HepG2 (cell line): ENCODE data around the gene MYOCOS. TPM values are rescaled to one million over a fixed set of nuclear protein-coding genes. Genes with fewer than 3 reads are reported as not detected.

Experiments used
- ATAC-seq: fragments of 200-7000 bp; cut with Tn5 transposase; 3 replicates; pipeline ENCODE4 v1.9.1; 2020; ENCODE audit warnings: mild to moderate bottlenecking, moderate library complexity
- BruUV-seq: library from RNA; stranded (reverse); fragments of 400-500 nt; replicated peaks from 2 replicates; lab custom pipeline; 2021; lab: Mats Ljungman, UMichigan
- CTCF ChIA-PET: fragments of 300-600 bp; formaldehyde crosslinking; extraction: SDS; loops from one replicate; lab custom pipeline; 2021; ENCODE audit warnings: low total read pairs, inconsistent platforms, low intra/inter-chr PET ratio; lab: Yijun Ruan, JAX
- POLR2A ChIA-PET: fragments of 350-600 bp; sonication (Branson Sonifier 250); formaldehyde crosslinking; loops from one replicate; lab custom pipeline; 2020; ENCODE audit warnings: antibody characterized with exemption, inconsistent platforms; lab: Yijun Ruan, JAX
- DNase-seq: peaks from one replicate; pipeline ENCODE4 v3.0.0-alpha.2; 2015; ENCODE audit warnings: low spot score
- FAIRE-seq: peaks from 3 replicates; lab custom pipeline; 2011; peaks lifted over from hg19 to GRCh38; lab: Jason Lieb, UNC
- H2AFZ ChIP-seq: one replicate; pipeline ENCODE4 v1.6.1; 2011; ENCODE audit warnings: low read length, inconsistent platforms
- H3K27ac ChIP-seq: fragments of 300-600 bp; 3 replicates; pipeline ENCODE4 v1.8.0; 2011; ENCODE audit warnings: mixed run types, mild to moderate bottlenecking, mixed read lengths, low read length, inconsistent platforms; ENCODE audit not compliant: insufficient read depth; ENCODE audit errors: extremely low read length
- H3K27me3 ChIP-seq, 2 experiments: fragments of 200-600 bp in 1 of 2; 2 replicates in 1 of 2; 3 replicates in 1 of 2; pipeline versions ENCODE4 v1.6.0 to v1.8.0; 2011; ENCODE audit warnings: low read length in 2 of 2, mild to moderate bottlenecking in 2 of 2, moderate library complexity in 2 of 2, inconsistent platforms in 1 of 2; ENCODE audit not compliant: insufficient read depth in 2 of 2, control insufficient read depth in 1 of 2
- H3K36me3 ChIP-seq, 2 experiments: fragments of 200-600 bp in 1 of 2; replicated peaks in 1 of 2; 2 replicates in 1 of 2; 3 replicates in 1 of 2; pipeline versions ENCODE4 v1.5.1 to v1.8.0; 2011; ENCODE audit warnings: low read length in 2 of 2, inconsistent platforms in 1 of 2; ENCODE audit not compliant: insufficient read depth in 2 of 2, control insufficient read depth in 1 of 2
- H3K4me1 ChIP-seq: 2 replicates; pipeline ENCODE4 v1.5.1; 2012; ENCODE audit warnings: low read length, inconsistent platforms; ENCODE audit not compliant: insufficient read depth
- H3K4me2 ChIP-seq: 2 replicates; pipeline ENCODE4 v1.6.0; 2011; ENCODE audit warnings: low read depth, low read length, inconsistent platforms
- H3K4me3 ChIP-seq, 3 experiments: fragments of 200-600 bp in 1 of 3; sonication (generic), shearing (Covaris generic) in 1 of 3; replicated peaks in 1 of 3; 2 replicates each; pipeline ENCODE4 v1.5.1; 2011 to 2016; ENCODE audit warnings: low read length in 3 of 3, inconsistent platforms in 2 of 3, low read depth in 2 of 3, mild to moderate bottlenecking in 2 of 3, control low read depth in 1 of 3, mixed read lengths in 1 of 3; ENCODE audit not compliant: insufficient read depth in 1 of 3
- H3K79me2 ChIP-seq: one replicate; pipeline ENCODE4 v1.6.1; 2011; ENCODE audit warnings: low read length, inconsistent platforms; ENCODE audit not compliant: insufficient read depth
- H3K9ac ChIP-seq: 2 replicates; pipeline ENCODE4 v1.6.0; 2011; ENCODE audit warnings: mild to moderate bottlenecking, low read depth, low read length, inconsistent platforms; ENCODE audit not compliant: insufficient read depth
- H3K9me3 ChIP-seq: 2 replicates; pipeline ENCODE4 v1.5.1; 2012; ENCODE audit warnings: mild to moderate bottlenecking, low read length
- H4K20me1 ChIP-seq: 2 replicates; pipeline ENCODE4 v1.6.0; 2011; ENCODE audit warnings: inconsistent platforms, mild to moderate bottlenecking, low read length, moderate library complexity; ENCODE audit not compliant: insufficient read depth
- ARNTL ChIP-seq: sonication (generic); formaldehyde crosslinking; IDR thresholded peaks from 2 replicates; pipeline ENCODE4 v1.4.0; 2020; ENCODE audit warnings: mild to moderate bottlenecking, missing genetic modification reagents
- CHD4 ChIP-seq: fragments of 200-600 bp; sonication (generic); IDR thresholded peaks from 2 replicates; pipeline ENCODE4 v1.7.0; 2017; ENCODE audit warnings: mild to moderate bottlenecking, low read length, borderline replicate concordance
- HMGA1 ChIP-seq: sonication (generic); formaldehyde crosslinking; conservative IDR thresholded peaks from 2 replicates; pipeline ENCODE4 v1.4.0; 2020; ENCODE audit warnings: missing genetic modification reagents
- KDM5A ChIP-seq: fragments of 200-600 bp; sonication (generic); IDR thresholded peaks from 2 replicates; pipeline ENCODE4 v1.7.0; 2018; ENCODE audit warnings: antibody characterized with exemption, mild to moderate bottlenecking, low read length, borderline replicate concordance
- SMAD9 ChIP-seq: sonication (generic); formaldehyde crosslinking; IDR thresholded peaks from 2 replicates; pipeline ENCODE4 v1.5.1; 2020; ENCODE audit warnings: mild to moderate bottlenecking, missing genetic modification reagents
- SP2 ChIP-seq: sonication (generic); formaldehyde crosslinking; IDR thresholded peaks from 2 replicates; pipeline ENCODE4 v1.5.1; 2020; ENCODE audit warnings: mild to moderate bottlenecking, missing genetic modification reagents
- TEAD2 ChIP-seq: sonication (generic); formaldehyde crosslinking; IDR thresholded peaks from 2 replicates; pipeline ENCODE4 v1.9.0; 2021; ENCODE audit warnings: missing genetic modification reagents
- ZGPAT ChIP-seq: IDR thresholded peaks from 2 replicates; pipeline ENCODE4 v1.6.1; 2016; ENCODE audit warnings: mild to moderate bottlenecking
- ZNF441 ChIP-seq: sonication (generic); formaldehyde crosslinking; IDR thresholded peaks from 2 replicates; pipeline ENCODE4 v1.7.0; 2021; ENCODE audit warnings: missing genetic modification reagents, borderline replicate concordance
- ZNF468 ChIP-seq: sonication (generic); formaldehyde crosslinking; IDR thresholded peaks from 2 replicates; pipeline ENCODE4 v1.8.0; 2022; ENCODE audit warnings: mild to moderate bottlenecking, moderate library complexity, missing genetic modification reagents
- ZNF569 ChIP-seq: sonication (generic); formaldehyde crosslinking; IDR thresholded peaks from 2 replicates; pipeline ENCODE4 v1.5.0; 2020; ENCODE audit warnings: mild to moderate bottlenecking, missing genetic modification reagents, moderate library complexity, borderline replicate concordance
- whole genome bisulfite sequencing: methylation state at CpG from one replicate; pipeline ENCODE4 v1.1.6; 2017; ENCODE audit warnings: low lambda C conversion rate; 5-methylcytosine and 5-hydroxymethylcytosine counted together
- in situ Hi-C: cut with HindIII; loops from 2 replicates; pipeline ENCODE4 v1.10.0; 2017; ENCODE audit warnings: low pct_unique_long_range_greater_than_20kb; ENCODE audit not compliant: extremely low pct_ligation_motif_present
- intact Hi-C: fragments of 100-400 bp; cut with micrococcal nuclease; formaldehyde crosslinking; loops from one replicate; pipeline ENCODE4 v1.10.0; 2022; ENCODE audit not compliant: unreplicated experiment
- polyA plus RNA-seq, 8 experiments: library from polyadenylated mRNA; depleted of rRNA in 3 of 8; stranded (reverse) in 7 of 8; unstranded in 1 of 8; fragments of >200 nt; fragmentation: Illumina TruSeq in 4 of 8; extraction: Trizol in 4 of 8; gene quantifications; 2 replicates each; pipeline versions ENCODE4 v1.2.1 to v1.2.3, GENCODE V29; 2011 to 2016; ENCODE audit warnings: low read depth in 4 of 8, missing spikeins in 1 of 8, mixed read lengths in 1 of 8; ENCODE audit not compliant: insufficient read depth in 1 of 8
- total RNA-seq, 5 experiments: library from RNA; depleted of rRNA; stranded (reverse); fragments of >200 nt; fragmentation: Illumina TruSeq; extraction: Trizol; gene quantifications; 2 replicates each; pipeline ENCODE4 v1.2.3, GENCODE V29; 2016; ENCODE audit warnings: low read depth in 1 of 5
- TF ChIP-seq, protein P1 (sequence below): sonication (generic); formaldehyde crosslinking; IDR thresholded peaks from 2 replicates; pipeline ENCODE4 v1.4.0; 2020; ENCODE audit warnings: missing genetic modification reagents
- TF ChIP-seq, protein P2 (sequence below): sonication (generic); formaldehyde crosslinking; IDR thresholded peaks from 2 replicates; pipeline ENCODE4 v1.4.0; 2020; ENCODE audit warnings: mild to moderate bottlenecking, missing genetic modification reagents, borderline replicate concordance

MYOCOS gene
- total and polyA plus RNA-seq, 2 of the 13 experiments (the other 11 are each of a cell fraction or from before 2014, with no cell fraction given), result not detected

GRCh38 chr1:171663854-171664575, 42.0 kb downstream of the MYOCOS start:
- CTCF ChIA-PET, result no interaction called here

DNA sequence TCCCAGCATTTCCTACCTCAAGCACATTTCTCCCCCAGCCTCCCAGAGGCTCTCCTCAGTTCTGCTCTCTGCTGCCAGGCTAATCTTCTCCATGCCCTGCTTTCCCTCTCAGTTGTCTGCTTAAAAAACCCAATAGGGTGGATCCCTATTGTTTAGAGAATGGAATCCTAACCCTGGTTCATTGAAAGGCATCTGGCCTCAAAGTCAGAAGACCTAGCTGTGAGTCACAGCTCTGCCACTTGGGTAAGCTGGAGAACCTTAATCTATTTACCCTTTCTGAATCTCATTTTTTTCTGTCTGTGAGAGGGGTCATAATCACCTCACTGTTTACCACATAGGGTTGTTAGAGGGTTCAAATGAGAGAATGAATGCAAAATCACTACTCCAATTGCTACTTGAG, 42.9 kb downstream of the MYOCOS start:
- Histone ChIP-seq H2AFZ (no peak overlapping the region), H4K20me1 (no peaks in the 10 kb centered on the region), H3K4me2 (no peak overlapping the region), H3K79me2 (no peaks in the 10 kb centered on the region), H3K4me1 (no peaks in the 10 kb centered on the region), H3K4me3 (no peak overlapping the region), H3K27me3 (peaks cover 0 to 3% of the 10 kb centered on the region in 2 experiments; a peak in 2 of 5 replicates), H3K36me3 (no peaks in the 10 kb centered on the region), H3K9me3 (no peaks in the 10 kb centered on the region), H3K27ac (no peak overlapping the region), H3K9ac (no peak overlapping the region)
- in situ Hi-C loops, result no loop called here
- FAIRE-seq (no peak), ATAC-seq (no peak), DNase-seq (no peak)
- ChIA-PET POLR2A (no interaction called here), CTCF (no interaction called here)
- BruUV-seq, result no TSS peak
- intact Hi-C loops, result no loop called here
- TF ChIP-seq SP2 (CRISPR knock-in tag) (no peak), TEAD2 (CRISPR knock-in tag) (no peak), ZNF441 (CRISPR knock-in tag) (no peak), CHD4 (no peak), ZNF468 (no peak), KDM5A (no peak), ARNTL (CRISPR knock-in tag) (no peak)
- TF ChIP-seq, protein P1, sequence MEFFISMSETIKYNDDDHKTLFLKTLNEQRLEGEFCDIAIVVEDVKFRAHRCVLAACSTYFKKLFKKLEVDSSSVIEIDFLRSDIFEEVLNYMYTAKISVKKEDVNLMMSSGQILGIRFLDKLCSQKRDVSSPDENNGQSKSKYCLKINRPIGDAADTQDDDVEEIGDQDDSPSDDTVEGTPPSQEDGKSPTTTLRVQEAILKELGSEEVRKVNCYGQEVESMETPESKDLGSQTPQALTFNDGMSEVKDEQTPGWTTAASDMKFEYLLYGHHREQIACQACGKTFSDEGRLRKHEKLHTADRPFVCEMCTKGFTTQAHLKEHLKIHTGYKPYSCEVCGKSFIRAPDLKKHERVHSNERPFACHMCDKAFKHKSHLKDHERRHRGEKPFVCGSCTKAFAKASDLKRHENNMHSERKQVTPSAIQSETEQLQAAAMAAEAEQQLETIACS, result no peak
- TF ChIP-seq, protein P2, sequence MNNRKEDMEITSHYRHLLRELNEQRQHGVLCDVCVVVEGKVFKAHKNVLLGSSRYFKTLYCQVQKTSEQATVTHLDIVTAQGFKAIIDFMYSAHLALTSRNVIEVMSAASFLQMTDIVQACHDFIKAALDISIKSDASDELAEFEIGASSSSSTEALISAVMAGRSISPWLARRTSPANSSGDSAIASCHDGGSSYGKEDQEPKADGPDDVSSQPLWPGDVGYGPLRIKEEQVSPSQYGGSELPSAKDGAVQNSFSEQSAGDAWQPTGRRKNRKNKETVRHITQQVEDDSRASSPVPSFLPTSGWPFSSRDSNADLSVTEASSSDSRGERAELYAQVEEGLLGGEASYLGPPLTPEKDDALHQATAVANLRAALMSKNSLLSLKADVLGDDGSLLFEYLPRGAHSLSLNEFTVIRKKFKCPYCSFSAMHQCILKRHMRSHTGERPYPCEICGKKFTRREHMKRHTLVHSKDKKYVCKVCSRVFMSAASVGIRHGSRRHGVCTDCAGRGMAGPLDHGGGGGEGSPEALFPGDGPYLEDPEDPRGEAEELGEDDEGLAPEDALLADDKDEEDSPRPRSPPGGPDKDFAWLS (CRISPR knock-in tag), result no peak

More at GRCh38 chr1:171663854-171664575, 42.0 kb downstream of the MYOCOS start:
- H3K4me1 ChIP-seq, result no peaks in the 10 kb centered on the region
- BruUV-seq, result no TSS peak
- H3K27me3 ChIP-seq, result peaks cover 0 to 3% of the 10 kb centered on the region in 2 experiments; a peak in 1 of 5 replicates
- H3K9ac ChIP-seq, result no peak overlapping the region
- in situ Hi-C loops (no loop called here), intact Hi-C loops (no loop called here)
- FAIRE-seq, result no peak
- H3K4me2 ChIP-seq, result no peak overlapping the region
- 23% methylated on average over 3 of the region's 4 CpGs for WGBS
- H3K36me3 ChIP-seq, result no peaks in the 10 kb centered on the region
- H4K20me1 ChIP-seq, result no peaks in the 10 kb centered on the region
- no peak for TF ChIP-seq HMGA1 (CRISPR knock-in tag)
- TF ChIP-seq SMAD9 (CRISPR knock-in tag), result no peak
- no peak for TF ChIP-seq ZGPAT (CRISPR knock-in tag)
- TF ChIP-seq ZNF569 (CRISPR knock-in tag), result no peak
- POLR2A ChIA-PET, result no interaction called here
- no peaks in the 10 kb centered on the region for H3K79me2 ChIP-seq
- ATAC-seq, result no peak
- no peak overlapping the region for H3K27ac ChIP-seq
- H3K4me3 ChIP-seq, result no peak overlapping the region
- H3K9me3 ChIP-seq, result no peaks in the 10 kb centered on the region
- no peak for DNase-seq
- no peak overlapping the region for H2AFZ ChIP-seq
